ENCODE data around the gene SUPT6H.

DNA sequence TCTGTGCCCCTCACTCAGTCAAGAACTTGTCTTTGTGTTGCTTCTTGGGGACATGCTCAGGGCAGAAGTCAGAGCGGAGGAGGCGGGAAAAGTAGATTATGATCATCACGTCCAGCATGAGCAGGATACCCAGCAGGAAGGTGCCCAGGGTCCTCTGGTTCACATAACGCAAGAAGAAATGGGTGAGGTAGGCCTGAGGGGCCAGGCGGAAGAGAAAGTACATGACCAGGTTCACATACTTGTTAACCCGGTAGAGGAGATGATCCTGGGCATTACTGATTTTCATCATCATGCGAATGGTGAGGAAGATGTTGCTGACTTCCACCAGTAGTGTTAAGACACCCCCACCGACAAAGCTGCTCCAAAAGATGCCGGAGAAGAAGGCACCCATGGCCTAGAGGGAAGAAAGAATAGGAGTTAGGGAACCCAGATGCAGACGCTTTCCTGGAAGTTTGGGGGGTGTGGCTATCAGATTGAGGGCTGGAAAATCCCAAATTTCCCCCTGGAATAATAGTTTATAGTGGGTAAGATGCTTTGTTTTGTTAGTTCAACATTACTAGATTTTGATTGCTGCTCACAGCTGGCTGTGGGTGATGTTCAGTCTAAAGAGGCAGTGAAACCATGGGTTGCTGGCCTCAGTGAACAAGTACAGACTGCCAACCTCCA lies 62.6 kb downstream of the SUPT6H start:
- TF ChIP-seq, protein P1, sequence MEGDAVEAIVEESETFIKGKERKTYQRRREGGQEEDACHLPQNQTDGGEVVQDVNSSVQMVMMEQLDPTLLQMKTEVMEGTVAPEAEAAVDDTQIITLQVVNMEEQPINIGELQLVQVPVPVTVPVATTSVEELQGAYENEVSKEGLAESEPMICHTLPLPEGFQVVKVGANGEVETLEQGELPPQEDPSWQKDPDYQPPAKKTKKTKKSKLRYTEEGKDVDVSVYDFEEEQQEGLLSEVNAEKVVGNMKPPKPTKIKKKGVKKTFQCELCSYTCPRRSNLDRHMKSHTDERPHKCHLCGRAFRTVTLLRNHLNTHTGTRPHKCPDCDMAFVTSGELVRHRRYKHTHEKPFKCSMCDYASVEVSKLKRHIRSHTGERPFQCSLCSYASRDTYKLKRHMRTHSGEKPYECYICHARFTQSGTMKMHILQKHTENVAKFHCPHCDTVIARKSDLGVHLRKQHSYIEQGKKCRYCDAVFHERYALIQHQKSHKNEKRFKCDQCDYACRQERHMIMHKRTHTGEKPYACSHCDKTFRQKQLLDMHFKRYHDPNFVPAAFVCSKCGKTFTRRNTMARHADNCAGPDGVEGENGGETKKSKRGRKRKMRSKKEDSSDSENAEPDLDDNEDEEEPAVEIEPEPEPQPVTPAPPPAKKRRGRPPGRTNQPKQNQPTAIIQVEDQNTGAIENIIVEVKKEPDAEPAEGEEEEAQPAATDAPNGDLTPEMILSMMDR (IDR thresholded peaks at IDR 0.05), result no peak
- TF ChIP-seq EP300 (IDR thresholded peaks at IDR 0.05) (no peak), POLR2AphosphoS5 (IDR thresholded peaks at IDR 0.05) (no peak)
